Type B pancreatic cell (in vitro differentiated cells): ENCODE measurements around the gene LGR5. TPM values are rescaled to one million over a fixed set of nuclear protein-coding genes. Genes with fewer than 3 reads are reported as not detected.

Experiments
- DNase-seq: peaks from one replicate; pipeline ENCODE4 v3.0.0; 2021; ENCODE audit warnings: mixed read lengths; ENCODE audit not compliant: unreplicated experiment; ENCODE audit errors: extremely low spot score
- H3K27ac Mint-ChIP-seq: 2 replicates; pipeline ENCODE4 v1.8.0; 2021; ENCODE audit warnings: mild to moderate bottlenecking, mixed read lengths
- H3K27me3 Mint-ChIP-seq: 2 replicates; pipeline ENCODE4 v1.8.0; 2021; ENCODE audit warnings: mixed read lengths
- H3K36me3 Mint-ChIP-seq: 2 replicates; pipeline ENCODE4 v1.8.0; 2021; ENCODE audit warnings: mixed read lengths
- H3K4me1 Mint-ChIP-seq: one replicate; pipeline ENCODE4 v1.8.0; 2021; ENCODE audit warnings: mixed read lengths; ENCODE audit not compliant: unreplicated experiment
- H3K4me3 Mint-ChIP-seq: 2 replicates; pipeline ENCODE4 v1.8.0; 2021; ENCODE audit warnings: mild to moderate bottlenecking, mixed read lengths
- H3K9me3 Mint-ChIP-seq: 2 replicates; pipeline ENCODE4 v1.8.0; 2021; ENCODE audit warnings: mixed read lengths
- total RNA-seq: library from RNA; stranded (reverse); gene quantifications from 2 replicates; pipeline ENCODE4 v1.2.1, GENCODE V29; 2021; ENCODE audit warnings: low replicate concordance
- TF ChIP-seq, protein P1 (sequence below): fragments of 200-600 bp; sonication (generic); conservative IDR thresholded peaks from 2 replicates; pipeline ENCODE4 v1.5.0; 2021; ENCODE audit warnings: antibody characterized with exemption, mild to moderate bottlenecking

The LGR5 gene
- total RNA-seq, 1 donor from 2014 or later = 7.9 TPM

DNA sequence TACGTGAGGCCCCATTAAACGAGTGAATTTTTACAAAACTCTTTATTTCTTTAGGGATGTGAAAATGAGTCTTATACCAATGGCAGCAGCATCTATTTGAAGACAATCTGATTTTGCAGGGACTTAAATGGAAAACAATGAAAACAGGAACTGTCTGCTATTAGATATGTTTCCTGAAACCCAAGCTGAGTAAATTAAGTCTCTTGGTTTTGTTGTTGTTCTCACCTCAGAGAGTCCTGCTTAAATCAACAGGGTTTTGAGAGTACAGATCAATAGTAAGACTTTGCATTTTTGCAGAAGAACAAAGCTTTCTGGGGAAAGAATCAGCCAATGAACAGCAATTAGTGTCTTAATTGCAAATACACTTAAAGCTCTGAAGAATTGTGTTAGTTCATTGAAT is 39.1 kb upstream of the LGR5 start:
- TF ChIP-seq, protein P1, sequence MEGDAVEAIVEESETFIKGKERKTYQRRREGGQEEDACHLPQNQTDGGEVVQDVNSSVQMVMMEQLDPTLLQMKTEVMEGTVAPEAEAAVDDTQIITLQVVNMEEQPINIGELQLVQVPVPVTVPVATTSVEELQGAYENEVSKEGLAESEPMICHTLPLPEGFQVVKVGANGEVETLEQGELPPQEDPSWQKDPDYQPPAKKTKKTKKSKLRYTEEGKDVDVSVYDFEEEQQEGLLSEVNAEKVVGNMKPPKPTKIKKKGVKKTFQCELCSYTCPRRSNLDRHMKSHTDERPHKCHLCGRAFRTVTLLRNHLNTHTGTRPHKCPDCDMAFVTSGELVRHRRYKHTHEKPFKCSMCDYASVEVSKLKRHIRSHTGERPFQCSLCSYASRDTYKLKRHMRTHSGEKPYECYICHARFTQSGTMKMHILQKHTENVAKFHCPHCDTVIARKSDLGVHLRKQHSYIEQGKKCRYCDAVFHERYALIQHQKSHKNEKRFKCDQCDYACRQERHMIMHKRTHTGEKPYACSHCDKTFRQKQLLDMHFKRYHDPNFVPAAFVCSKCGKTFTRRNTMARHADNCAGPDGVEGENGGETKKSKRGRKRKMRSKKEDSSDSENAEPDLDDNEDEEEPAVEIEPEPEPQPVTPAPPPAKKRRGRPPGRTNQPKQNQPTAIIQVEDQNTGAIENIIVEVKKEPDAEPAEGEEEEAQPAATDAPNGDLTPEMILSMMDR = no peak
- no peak overlapping the region for H3K4me3 Mint-ChIP-seq
- no peak overlapping the region for H3K27ac Mint-ChIP-seq
- H3K4me1 Mint-ChIP-seq = no peaks in the 10 kb centered on the region
- H3K36me3 Mint-ChIP-seq = no peaks in the 10 kb centered on the region
- no peak for DNase-seq
- H3K27me3 Mint-ChIP-seq = no peaks in the 10 kb centered on the region
- no peaks in the 10 kb centered on the region for H3K9me3 Mint-ChIP-seq

DNA sequence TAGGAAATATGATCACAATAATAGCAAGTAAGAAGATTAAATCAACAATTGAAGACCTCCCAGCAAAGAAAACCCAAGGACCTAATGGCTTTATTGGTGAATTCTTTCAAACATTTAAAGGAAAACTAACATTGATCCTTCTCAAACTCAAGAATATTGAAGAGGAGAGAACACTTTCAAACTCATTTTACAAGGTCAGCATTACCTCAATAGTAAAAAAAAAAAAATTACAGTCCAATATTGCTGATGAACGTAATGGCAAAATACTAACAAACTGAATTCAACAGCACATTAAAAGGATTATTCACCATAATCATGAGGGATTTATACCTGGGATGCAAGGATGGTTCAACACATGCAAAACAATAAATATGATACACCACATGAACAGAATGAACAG is 33.7 kb upstream of the LGR5 start:
- Mint-ChIP-seq H3K36me3 (no peaks in the 10 kb centered on the region), H3K9me3 (no peaks in the 10 kb centered on the region), H3K27ac (no peak overlapping the region), H3K4me1 (no peaks in the 10 kb centered on the region), H3K27me3 (peaks cover 2% of the 10 kb centered on the region), H3K4me3 (no peak overlapping the region)
- TF ChIP-seq, protein P1 = no peak
- DNase-seq = no peak

GRCh38 chr12:71407732-71408131 is 31.9 kb upstream of the LGR5 start:
- no peaks in the 10 kb centered on the region for H3K9me3 Mint-ChIP-seq

DNA sequence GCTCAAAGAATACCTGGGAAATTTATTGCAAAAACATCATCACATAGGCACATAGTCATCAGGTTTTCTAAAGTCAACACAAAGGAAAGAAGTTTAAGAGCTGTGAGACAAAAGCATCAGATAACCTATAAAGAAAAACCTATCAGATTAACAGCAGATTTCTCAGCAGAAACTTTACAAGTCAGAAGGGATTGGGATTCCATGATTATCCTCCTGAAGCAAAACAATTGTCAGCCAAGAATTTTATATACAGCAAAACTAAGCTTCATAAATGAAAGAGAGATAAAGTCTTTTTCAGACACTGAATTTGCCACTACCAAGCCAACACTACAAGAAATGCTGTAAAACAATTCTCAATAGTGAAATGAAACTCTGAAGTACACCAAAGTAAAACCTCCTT is 28.8 kb upstream of the LGR5 start:
- no peaks in the 10 kb centered on the region for H3K4me1 Mint-ChIP-seq
- no peak overlapping the region for H3K4me3 Mint-ChIP-seq
- no peaks in the 10 kb centered on the region for H3K9me3 Mint-ChIP-seq
- no peaks in the 10 kb centered on the region for H3K36me3 Mint-ChIP-seq
- DNase-seq = no peak
- TF ChIP-seq, protein P1 = no peak
- no peak overlapping the region for H3K27ac Mint-ChIP-seq
- H3K27me3 Mint-ChIP-seq = peaks cover 2% of the 10 kb centered on the region

More at GRCh38 chr12:71407732-71408131, 31.9 kb upstream of the LGR5 start:
- no peaks in the 10 kb centered on the region for H3K4me1 Mint-ChIP-seq
- no peaks in the 10 kb centered on the region for H3K36me3 Mint-ChIP-seq
- H3K27ac Mint-ChIP-seq = no peak overlapping the region
- H3K27me3 Mint-ChIP-seq = peaks cover 2% of the 10 kb centered on the region
- TF ChIP-seq, protein P1 = no peak
- H3K4me3 Mint-ChIP-seq = no peak overlapping the region
- DNase-seq = no peak

DNA sequence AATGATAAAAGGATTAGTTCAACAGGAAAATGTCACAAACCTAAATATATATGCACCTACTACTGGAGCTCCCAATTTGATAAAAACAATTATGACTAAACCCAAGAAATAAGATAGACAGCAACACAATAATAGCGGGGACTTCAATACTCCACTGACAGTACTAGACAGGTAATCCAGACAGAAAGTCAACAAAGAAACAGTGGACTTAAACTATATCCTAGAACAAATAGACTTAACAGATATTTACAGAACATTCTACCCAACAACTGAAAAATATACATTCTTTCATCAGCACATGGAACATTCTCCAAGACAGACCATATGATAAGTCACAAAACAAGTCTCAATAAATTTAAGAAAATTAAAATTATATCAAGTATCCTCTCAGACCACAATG is 28.0 kb upstream of the LGR5 start:
- TF ChIP-seq, protein P1 = no peak
- H3K9me3 Mint-ChIP-seq = no peaks in the 10 kb centered on the region
- peaks cover 2% of the 10 kb centered on the region for H3K27me3 Mint-ChIP-seq
- no peaks in the 10 kb centered on the region for H3K4me1 Mint-ChIP-seq
- no peak for DNase-seq
- H3K4me3 Mint-ChIP-seq = no peak overlapping the region
- no peaks in the 10 kb centered on the region for H3K36me3 Mint-ChIP-seq
- H3K27ac Mint-ChIP-seq = no peak overlapping the region
